ENCODE results near the gene TMPRSS11A. TPM values are rescaled to one million over a fixed set of nuclear protein-coding genes. Genes with fewer than 3 reads are reported as not detected.
A peak's percentile ranks its signal among the peaks of the same experiment; 100 is the strongest.

TMPRSS11A gene
- polyA plus RNA-seq, 12 donors = 0.05 to 0.11 (median 0.11) TPM; not detected in 9

DNA sequence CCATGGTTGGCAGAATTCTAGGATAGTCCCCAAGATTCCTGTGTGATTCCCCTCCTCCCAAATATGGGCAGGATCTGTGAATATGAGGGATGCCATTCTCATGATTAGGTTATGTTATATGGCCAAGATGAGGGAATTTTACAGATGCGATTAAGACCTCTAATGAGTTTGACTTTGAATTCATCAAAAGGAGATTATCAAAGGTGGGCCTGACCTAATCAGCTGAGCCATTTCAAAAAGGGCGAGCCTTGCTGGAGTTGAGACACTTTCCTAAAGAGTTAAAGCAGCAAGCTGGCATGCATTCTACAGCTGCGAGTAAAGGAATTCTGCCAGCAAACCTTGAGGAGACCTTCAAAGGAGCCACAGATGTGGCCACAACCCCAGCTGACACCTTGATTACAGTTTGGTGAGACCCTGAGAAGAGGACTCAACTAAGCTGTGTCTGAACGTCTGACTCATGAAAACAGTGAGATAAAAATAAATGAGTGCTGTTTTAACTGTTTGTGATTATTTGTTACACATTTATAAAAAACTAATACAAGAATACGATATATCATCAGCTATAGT lies 47.8 kb downstream of the TMPRSS11A start:
- no peak for DNase-seq

DNA sequence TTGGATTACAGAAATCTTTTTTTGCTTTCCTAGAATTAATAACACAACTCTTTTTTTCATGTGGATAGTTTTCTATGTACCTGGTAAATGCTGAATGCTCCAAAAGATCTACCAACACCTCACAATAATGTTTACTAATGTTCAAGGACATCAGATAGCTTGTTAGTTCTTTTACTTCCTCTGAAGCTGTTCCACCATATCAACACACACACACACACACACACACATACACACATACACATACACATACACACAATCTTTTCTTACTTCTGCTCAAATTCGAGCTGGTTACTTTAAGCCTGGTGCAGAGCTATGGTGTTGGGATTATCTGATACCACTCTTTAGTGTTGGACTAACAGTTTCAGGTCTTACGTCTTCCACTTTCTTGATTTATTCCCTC lies 51.2 kb downstream of the TMPRSS11A start:
- DNase-seq = no peak

DNA sequence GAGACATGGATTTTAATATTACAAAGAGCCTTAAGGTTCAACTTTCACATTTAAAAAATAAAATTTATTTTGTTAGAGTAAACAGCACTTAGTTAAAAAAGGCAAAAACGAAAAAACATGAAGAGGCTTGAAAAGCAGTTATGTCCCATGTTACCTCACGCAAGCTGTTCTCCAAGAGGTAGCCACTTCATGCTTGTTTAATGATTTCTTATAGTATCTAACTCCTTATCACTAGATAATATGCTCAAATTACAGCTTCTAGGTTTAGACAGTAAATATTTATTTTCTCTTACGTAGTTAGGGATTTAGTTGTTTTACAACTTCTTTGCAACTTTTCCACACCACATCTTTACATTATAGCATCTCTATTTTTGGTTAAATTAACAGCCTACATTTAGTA lies 51.7 kb downstream of the TMPRSS11A start:
- no peak for DNase-seq

GRCh38 chr4:67911141-67911540 lies 52.2 kb downstream of the TMPRSS11A start:
- DNase-seq = no peak

- DNase-seq = no peak
Measured at GRCh38 chr4:67910585-67910905, 52.7 kb downstream of the TMPRSS11A start.

GRCh38 chr4:67909905-67910584 lies 53.2 kb downstream of the TMPRSS11A start:
- no peak for DNase-seq

- no peak for DNase-seq
Measured at GRCh38 chr4:67907650-67908049, 55.6 kb downstream of the TMPRSS11A start.

DNA sequence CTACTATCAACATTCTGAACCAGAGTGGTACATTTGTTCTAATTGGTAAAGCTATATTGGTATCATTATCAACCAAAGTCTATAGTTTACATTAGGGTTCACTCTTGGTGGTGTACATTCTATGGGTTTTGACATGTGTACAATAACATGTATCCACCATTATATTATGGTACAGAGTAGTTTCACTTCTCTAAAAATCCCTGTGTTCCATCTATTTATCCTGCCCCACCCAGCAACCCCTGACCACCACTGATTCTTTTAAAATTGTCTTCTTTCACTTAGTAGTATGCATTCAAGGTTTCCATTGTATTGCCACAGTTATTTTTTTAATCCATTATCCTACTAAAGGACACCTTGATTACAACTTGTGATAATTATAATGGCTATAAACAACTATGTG lies 64.2 kb downstream of the TMPRSS11A start:
- DNase-seq = no peak

GRCh38 chr4:67897686-67898085 lies 65.6 kb downstream of the TMPRSS11A start:
- no peak for DNase-seq

DNA sequence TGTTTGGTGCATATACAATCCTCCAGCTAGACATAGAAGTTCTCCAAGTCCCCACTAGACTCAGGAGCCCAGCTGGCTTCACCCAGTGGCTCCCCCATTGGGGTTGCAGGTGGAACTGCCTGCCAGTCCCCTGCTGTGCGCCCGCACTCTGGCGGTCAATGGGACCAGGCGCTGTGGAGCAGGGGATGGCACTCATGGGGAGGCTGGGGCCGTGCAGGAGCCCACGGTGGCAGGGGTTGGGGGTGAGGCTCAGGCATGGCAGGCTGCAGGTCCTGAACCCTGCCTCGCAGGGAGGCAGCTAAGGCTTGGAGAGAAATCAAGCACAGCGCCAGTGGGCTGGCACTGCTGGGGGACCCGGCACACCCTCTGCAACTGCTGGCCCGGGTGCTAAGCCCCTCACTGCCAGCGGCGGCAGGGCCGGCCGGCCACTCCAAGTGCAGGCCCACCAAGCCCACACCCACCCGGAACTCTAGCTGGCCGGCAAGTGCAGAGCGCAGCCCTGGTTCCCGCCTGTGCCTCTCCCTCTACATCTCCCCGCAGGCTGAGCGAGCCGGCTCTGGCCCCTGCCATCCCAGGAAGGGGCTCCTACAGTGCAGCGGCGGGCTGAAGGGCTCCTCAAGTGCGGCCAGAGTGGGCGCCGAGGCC lies 66.8 kb downstream of the TMPRSS11A start:
- DNase-seq = no peak

- no peak for DNase-seq
Measured at GRCh38 chr4:67894659-67895058, 68.6 kb downstream of the TMPRSS11A start.

GRCh38 chr4:67892905-67893304 lies 70.4 kb downstream of the TMPRSS11A start:
- DNase-seq = no peak

DNA sequence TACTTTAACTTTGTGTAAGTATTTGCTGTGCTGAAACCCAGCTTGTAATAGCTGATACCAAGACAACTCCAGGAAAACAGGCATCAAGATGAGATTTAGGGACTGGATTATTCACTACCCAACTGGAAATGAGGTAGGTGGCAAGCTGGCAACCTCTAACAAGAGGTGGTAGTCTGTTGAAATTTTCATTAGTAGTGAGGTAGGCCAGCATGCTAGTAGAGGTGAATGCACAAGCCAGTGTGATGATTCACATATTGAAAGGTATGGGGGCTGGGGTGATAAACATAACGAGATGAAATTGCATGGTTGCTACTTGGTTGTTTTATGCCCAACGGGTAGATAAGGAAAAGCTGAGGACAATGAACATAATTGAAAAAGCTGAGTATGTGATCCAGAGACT lies 71.0 kb downstream of the TMPRSS11A start:
- DNase-seq = no peak

DNA sequence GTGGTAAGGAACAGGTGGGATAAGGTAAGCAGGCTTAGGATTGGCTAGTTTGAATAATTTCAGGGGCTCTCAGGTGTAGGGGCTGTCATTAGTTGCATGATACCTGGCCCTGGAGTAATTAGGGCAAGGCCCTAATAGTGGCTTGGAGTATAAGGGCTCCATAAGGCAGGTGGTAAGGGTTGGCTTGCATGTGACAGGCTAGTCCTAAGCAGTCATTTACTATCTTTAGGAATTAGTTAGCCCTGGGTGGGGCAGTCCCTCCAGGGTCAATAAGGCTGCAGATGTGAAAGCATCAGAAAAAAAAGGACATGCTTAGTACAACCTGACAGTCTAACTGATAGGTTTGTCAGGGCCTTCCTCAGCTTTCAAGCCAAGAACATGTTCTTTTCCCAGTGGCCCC lies 71.6 kb downstream of the TMPRSS11A start:
- no peak for DNase-seq

GRCh38 chr4:67886281-67886680 lies 77.0 kb downstream of the TMPRSS11A start:
- DNase-seq = no peak

GRCh38 chr4:67885762-67886161 lies 77.5 kb downstream of the TMPRSS11A start:
- DNase-seq = no peak

GRCh38 chr4:67884701-67885100 lies 78.6 kb downstream of the TMPRSS11A start:
- no peak for DNase-seq

DNA sequence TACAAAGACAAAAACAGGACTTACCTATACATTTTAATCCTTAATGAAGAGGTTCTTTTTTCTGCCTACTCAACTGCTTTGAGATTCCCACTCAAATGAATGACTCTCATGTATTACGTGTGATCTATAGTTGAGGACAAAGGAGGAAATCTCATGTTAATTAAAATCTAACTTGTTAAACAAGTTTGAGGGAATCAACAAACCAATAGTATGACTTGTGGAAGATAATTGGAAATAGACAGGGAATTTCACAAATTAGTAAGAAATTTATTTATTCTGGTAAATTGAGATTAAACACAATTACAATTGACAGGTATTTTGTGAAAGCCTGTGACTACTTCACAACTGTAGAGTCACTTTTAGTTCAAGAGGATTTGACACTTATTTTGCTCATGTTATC lies 79.4 kb downstream of the TMPRSS11A start, which contains the start of gene TMPRSS11D:
Gene TMPRSS11D (minus strand): TSS at position 101 of the 400 bp plus-strand sequence. CDS start 69 bp downstream, at position 32.
- no peak for DNase-seq

- no peak for DNase-seq
Measured at GRCh38 chr4:67883458-67883857, 79.8 kb downstream of the TMPRSS11A start.

- DNase-seq = peak; percentile 78
Measured at GRCh38 chr4:67880866-67881610, 82.3 kb downstream of the TMPRSS11A start.

- DNase-seq = no peak
Measured at GRCh38 chr4:67879486-67879885, 83.8 kb downstream of the TMPRSS11A start.

GRCh38 chr4:67877086-67877485 lies 86.2 kb downstream of the TMPRSS11A start:
- DNase-seq = no peak

DNA sequence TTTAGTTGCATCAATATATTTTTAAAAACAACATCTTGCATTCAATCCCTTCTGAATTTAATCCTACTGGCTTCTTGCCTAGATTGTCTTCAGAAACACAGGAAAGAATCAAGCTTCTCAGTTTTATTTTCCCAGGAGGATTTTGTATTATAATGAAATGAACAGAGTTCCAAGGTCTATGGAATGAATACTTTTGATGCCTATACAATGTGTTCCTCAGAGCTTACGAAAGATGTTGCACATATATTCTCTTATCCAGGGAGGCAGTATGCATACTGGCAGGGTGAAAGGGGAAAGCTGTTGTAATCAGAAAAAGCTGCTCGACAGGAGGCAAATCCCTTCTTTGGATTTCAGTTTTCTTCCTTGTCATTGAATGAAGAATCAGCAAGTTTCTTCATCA lies 88.3 kb downstream of the TMPRSS11A start:
- DNase-seq = peak; percentile 47

Data from muscle of arm (tissue), 12 donors.